ENCODE data around the gene PPP2R3A.
"Not testable (repeated sequence)": the region's sequence is repeated elsewhere in the genome, so short reads cannot be mapped to it uniquely, and the experiment has no call there.

- TF ChIP-seq CTCF (conservative IDR thresholded peaks at IDR 0.05; ENCODE audit: low read depth, low read length); MXI1 (IDR thresholded peaks at IDR 0.05; ENCODE audit: borderline replicate concordance, low read depth, low read length); POLR2A (IDR thresholded peaks at IDR 0.05; ENCODE audit: low read depth, low read length); RCOR1 (IDR thresholded peaks at IDR 0.05; ENCODE audit: insufficient replicate concordance, low read length); CHD1 (IDR thresholded peaks at IDR 0.05; ENCODE audit: low read depth, low read length): not testable (repeated sequence)
These were observed 178.9 kb downstream of the PPP2R3A start for GRCh38 chr3:136144397-136144796.
